Mammary epithelial cell (primary cell): ENCODE results near the gene FAM120AOS.

ENCODE experiments used
- EZH2 ChIP-seq: IDR thresholded peaks from 2 replicates; pipeline ENCODE4 v1.6.1; 2012; ENCODE audit warnings: low read length, inconsistent platforms, borderline replicate concordance
- TF ChIP-seq, protein P1 (sequence below), 2 donors: IDR thresholded peaks in 1 of 2; conservative IDR thresholded peaks in 1 of 2; 2 replicates each; pipeline ENCODE4 v1.5.1; 2011 to 2012; ENCODE audit warnings: inconsistent platforms in 2 of 2, low read length in 2 of 2, mild to moderate bottlenecking in 2 of 2, control low read depth in 1 of 2, low read depth in 1 of 2; ENCODE audit not compliant: insufficient read depth in 1 of 2; ENCODE audit errors: extremely low read depth in 1 of 2

DNA sequence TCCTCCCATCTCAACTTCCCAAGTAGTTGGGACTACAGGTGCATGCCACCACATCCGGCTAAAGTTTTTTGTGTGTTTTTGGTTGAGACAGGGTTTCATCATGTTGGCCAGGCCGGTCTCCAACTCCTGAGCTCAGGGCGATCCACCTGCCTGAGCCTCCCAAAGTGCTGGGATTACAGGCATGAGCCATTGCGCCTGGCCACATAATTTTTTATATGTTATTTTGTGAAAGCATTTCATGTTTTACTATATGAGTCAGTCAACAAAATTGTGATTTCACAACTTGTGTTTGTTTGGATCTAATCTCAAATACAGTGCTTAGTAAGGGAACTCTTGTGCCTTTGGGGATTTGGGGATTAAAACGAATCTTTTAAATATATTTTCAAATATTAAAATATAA lies 20.0 kb upstream of the FAM120AOS start:
- TF ChIP-seq, protein P1, sequence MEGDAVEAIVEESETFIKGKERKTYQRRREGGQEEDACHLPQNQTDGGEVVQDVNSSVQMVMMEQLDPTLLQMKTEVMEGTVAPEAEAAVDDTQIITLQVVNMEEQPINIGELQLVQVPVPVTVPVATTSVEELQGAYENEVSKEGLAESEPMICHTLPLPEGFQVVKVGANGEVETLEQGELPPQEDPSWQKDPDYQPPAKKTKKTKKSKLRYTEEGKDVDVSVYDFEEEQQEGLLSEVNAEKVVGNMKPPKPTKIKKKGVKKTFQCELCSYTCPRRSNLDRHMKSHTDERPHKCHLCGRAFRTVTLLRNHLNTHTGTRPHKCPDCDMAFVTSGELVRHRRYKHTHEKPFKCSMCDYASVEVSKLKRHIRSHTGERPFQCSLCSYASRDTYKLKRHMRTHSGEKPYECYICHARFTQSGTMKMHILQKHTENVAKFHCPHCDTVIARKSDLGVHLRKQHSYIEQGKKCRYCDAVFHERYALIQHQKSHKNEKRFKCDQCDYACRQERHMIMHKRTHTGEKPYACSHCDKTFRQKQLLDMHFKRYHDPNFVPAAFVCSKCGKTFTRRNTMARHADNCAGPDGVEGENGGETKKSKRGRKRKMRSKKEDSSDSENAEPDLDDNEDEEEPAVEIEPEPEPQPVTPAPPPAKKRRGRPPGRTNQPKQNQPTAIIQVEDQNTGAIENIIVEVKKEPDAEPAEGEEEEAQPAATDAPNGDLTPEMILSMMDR (conservative IDR thresholded peaks at IDR 0.05 in 1 of 2, IDR thresholded peaks at IDR 0.05 in 1 of 2; ENCODE audit: extremely low read depth in 1 of 2, insufficient read depth in 1 of 2, low read depth in 1 of 2, low read length in 2 of 2): no peak
- no peak for TF ChIP-seq EZH2
